ENCODE measurements around the gene KCNE1. TPM values are rescaled to one million over a fixed set of nuclear protein-coding genes. Genes with fewer than 3 reads are reported as not detected.

The KCNE1 gene
- total RNA-seq, 1 experiment from 2014 or later = 0.13 TPM

GRCh38 chr21:34504595-34504994, 7.4 kb downstream of the KCNE1 start:
- Histone ChIP-seq H3K9me3 (ENCODE audit: low read depth, low read length, poor library complexity, severe bottlenecking) (no peaks in the 10 kb centered on the region), H3K27me3 (replicated peaks; ENCODE audit: insufficient read depth, low read depth, low read length, poor library complexity) (peaks cover 4% of the 10 kb centered on the region), H3K27ac (ENCODE audit: low read depth, low read length, poor library complexity, severe bottlenecking) (no peak overlapping the region), H3K4me1 (ENCODE audit: insufficient read depth, low read length, poor library complexity, severe bottlenecking) (no peaks in the 10 kb centered on the region), H3K36me3 (ENCODE audit: insufficient read depth, low read length, poor library complexity, severe bottlenecking) (no peaks in the 10 kb centered on the region), H3K4me3 (ENCODE audit: low read depth, low read length, poor library complexity, severe bottlenecking) (no peak overlapping the region)
- no peak for TF ChIP-seq EZH2 (IDR thresholded peaks at IDR 0.05; ENCODE audit: borderline replicate concordance, low read depth, low read length, poor library complexity, severe bottlenecking)
- TF ChIP-seq CTCF (conservative IDR thresholded peaks at IDR 0.05; ENCODE audit: low read depth, low read length) = no peak
- CTCF ChIA-PET = no interaction called here
- POLR2A ChIA-PET (ENCODE audit: low non-redundant PET) = no interaction called here
- no TSS peak for BruUV-seq (replicated peaks)
- intact Hi-C loops (cut with micrococcal nuclease; ENCODE audit: unreplicated experiment) = no loop called here
- no peak for DNase-seq (ENCODE audit: low spot score)

- Histone ChIP-seq H3K27ac (ENCODE audit: low read depth, low read length, poor library complexity, severe bottlenecking) (no peak overlapping the region), H3K4me1 (ENCODE audit: insufficient read depth, low read length, poor library complexity, severe bottlenecking) (no peaks in the 10 kb centered on the region), H3K9me3 (ENCODE audit: low read depth, low read length, poor library complexity, severe bottlenecking) (peaks cover 3% of the 10 kb centered on the region), H3K27me3 (replicated peaks; ENCODE audit: insufficient read depth, low read depth, low read length, poor library complexity) (peaks cover 4% of the 10 kb centered on the region), H3K4me3 (ENCODE audit: low read depth, low read length, poor library complexity, severe bottlenecking) (no peak overlapping the region), H3K36me3 (ENCODE audit: insufficient read depth, low read length, poor library complexity, severe bottlenecking) (no peaks in the 10 kb centered on the region)
- POLR2A ChIA-PET (ENCODE audit: low non-redundant PET) = no interaction called here
- intact Hi-C loops (cut with micrococcal nuclease; ENCODE audit: unreplicated experiment) = no loop called here
- TF ChIP-seq EZH2 (IDR thresholded peaks at IDR 0.05; ENCODE audit: borderline replicate concordance, low read depth, low read length, poor library complexity, severe bottlenecking) = no peak
- no peak for TF ChIP-seq CTCF (conservative IDR thresholded peaks at IDR 0.05; ENCODE audit: low read depth, low read length)
- CTCF ChIA-PET = no interaction called here
- BruUV-seq (replicated peaks) = no TSS peak
- no peak for DNase-seq (ENCODE audit: low spot score)
Observed at GRCh38 chr21:34502480-34503106, 9.4 kb downstream of the KCNE1 start.

GRCh38 chr21:34501716-34502115, 10.3 kb downstream of the KCNE1 start:
- ChIA-PET CTCF (no interaction called here), POLR2A (ENCODE audit: low non-redundant PET) (no interaction called here)
- H3K27ac ChIP-seq (ENCODE audit: low read depth, low read length, poor library complexity, severe bottlenecking) = no peak overlapping the region
- H3K4me1 ChIP-seq (ENCODE audit: insufficient read depth, low read length, poor library complexity, severe bottlenecking) = no peaks in the 10 kb centered on the region
- peaks cover 4% of the 10 kb centered on the region for H3K27me3 ChIP-seq (replicated peaks; ENCODE audit: insufficient read depth, low read depth, low read length, poor library complexity)
- no TSS peak for BruUV-seq (replicated peaks)
- H3K9me3 ChIP-seq (ENCODE audit: low read depth, low read length, poor library complexity, severe bottlenecking) = peaks cover 3% of the 10 kb centered on the region
- TF ChIP-seq EZH2 (IDR thresholded peaks at IDR 0.05; ENCODE audit: borderline replicate concordance, low read depth, low read length, poor library complexity, severe bottlenecking) (no peak), CTCF (conservative IDR thresholded peaks at IDR 0.05; ENCODE audit: low read depth, low read length) (no peak)
- H3K4me3 ChIP-seq (ENCODE audit: low read depth, low read length, poor library complexity, severe bottlenecking) = no peak overlapping the region
- H3K36me3 ChIP-seq (ENCODE audit: insufficient read depth, low read length, poor library complexity, severe bottlenecking) = no peaks in the 10 kb centered on the region
- intact Hi-C loops (cut with micrococcal nuclease; ENCODE audit: unreplicated experiment) = no loop called here
- DNase-seq (ENCODE audit: low spot score) = no peak
